ENCODE data around the gene CCDC88B.
A peak's percentile ranks its signal among the peaks of the same experiment; 100 is the strongest.
"Not testable (repeated sequence)": the region's sequence is repeated elsewhere in the genome, so short reads cannot be mapped to it uniquely, and the experiment has no call there.

Gene CCDC88B

GRCh38 chr11:64321533-64321932 is 18.5 kb upstream of the CCDC88B start:
- no peak for DNase-seq (ENCODE audit: low read depth in 1 of 2, low spot score in 1 of 2)

GRCh38 chr11:64322925-64323260 is 17.1 kb upstream of the CCDC88B start:
- DNase-seq (ENCODE audit: low read depth in 1 of 2, low spot score in 1 of 2) = no peak

- DNase-seq (ENCODE audit: low read depth in 1 of 2, low spot score in 1 of 2) = no peak
Measured at GRCh38 chr11:64323373-64323772, 16.6 kb upstream of the CCDC88B start.

- not testable (repeated sequence) for DNase-seq (ENCODE audit: low read depth in 1 of 2, low spot score in 1 of 2)
Measured at GRCh38 chr11:64323984-64324383, 16.0 kb upstream of the CCDC88B start.

- DNase-seq (ENCODE audit: low read depth in 1 of 2, low spot score in 1 of 2) = no peak
Measured at GRCh38 chr11:64324692-64325469, 15.1 kb upstream of the CCDC88B start.

GRCh38 chr11:64327375-64327774 is 12.6 kb upstream of the CCDC88B start:
- DNase-seq (ENCODE audit: low read depth in 1 of 2, low spot score in 1 of 2) = no peak

- DNase-seq (ENCODE audit: low read depth in 1 of 2, low spot score in 1 of 2) = no peak
Measured at GRCh38 chr11:64327993-64328392, 12.0 kb upstream of the CCDC88B start.

- no peak for DNase-seq (ENCODE audit: low read depth in 1 of 2, low spot score in 1 of 2)
Measured at GRCh38 chr11:64330888-64331287, 9.1 kb upstream of the CCDC88B start.

GRCh38 chr11:64331569-64332371 is 8.2 kb upstream of the CCDC88B start:
- peak; percentile 31 to 37 for DNase-seq (ENCODE audit: low read depth in 1 of 2, low spot score in 1 of 2)

- no peak for DNase-seq (ENCODE audit: low read depth in 1 of 2, low spot score in 1 of 2)
Measured at GRCh38 chr11:64333556-64333955, 6.4 kb upstream of the CCDC88B start.

- DNase-seq (ENCODE audit: low read depth in 1 of 2, low spot score in 1 of 2) = no peak
Measured at GRCh38 chr11:64334764-64335735, 5.0 kb upstream of the CCDC88B start.

- DNase-seq (ENCODE audit: low read depth in 1 of 2, low spot score in 1 of 2) = no peak
Measured at GRCh38 chr11:64337538-64338249, 2.3 kb upstream of the CCDC88B start.

GRCh38 chr11:64338716-64339115 is 1.3 kb upstream of the CCDC88B start:
- no peak for DNase-seq (ENCODE audit: low read depth in 1 of 2, low spot score in 1 of 2)

GRCh38 chr11:64339286-64339685 is 718 bp upstream of the CCDC88B start:
- no peak for DNase-seq (ENCODE audit: low read depth in 1 of 2, low spot score in 1 of 2)

- DNase-seq (ENCODE audit: low read depth in 1 of 2, low spot score in 1 of 2) = peak; percentile 64 to 78
Measured at GRCh38 chr11:64340671-64341335, 799 bp downstream of the CCDC88B start.

GRCh38 chr11:64341429-64341828 is 1.4 kb downstream of the CCDC88B start:
- DNase-seq (ENCODE audit: low read depth in 1 of 2, low spot score in 1 of 2) = no peak

- DNase-seq (ENCODE audit: low read depth in 1 of 2, low spot score in 1 of 2) = peak; percentile 78 to 95
Measured at GRCh38 chr11:64341851-64342791, 2.1 kb downstream of the CCDC88B start.

GRCh38 chr11:64342869-64343745 is 3.1 kb downstream of the CCDC88B start:
- DNase-seq (ENCODE audit: low read depth in 1 of 2, low spot score in 1 of 2) = no peak
